ENCODE results near the gene ATP2B1. TPM values are rescaled to one million over a fixed set of nuclear protein-coding genes. Genes with fewer than 3 reads are reported as not detected.

The ATP2B1 gene
- total RNA-seq, 2 donors from 2014 or later = 14.9 to 18.5 TPM

GRCh38 chr12:89645434-89645833 lies 63.2 kb downstream of the ATP2B1 start:
- Histone ChIP-seq H3K4me1 (no peaks in the 10 kb centered on the region), H3K27ac (no peak overlapping the region), H3K36me3 (no peaks in the 10 kb centered on the region), H3K9me3 (no peaks in the 10 kb centered on the region), H3K4me3 (no peak overlapping the region), H3K27me3 (no peaks in the 10 kb centered on the region)
- DNase-seq (ENCODE audit: low spot score) = no peak
- TF ChIP-seq, protein P1, sequence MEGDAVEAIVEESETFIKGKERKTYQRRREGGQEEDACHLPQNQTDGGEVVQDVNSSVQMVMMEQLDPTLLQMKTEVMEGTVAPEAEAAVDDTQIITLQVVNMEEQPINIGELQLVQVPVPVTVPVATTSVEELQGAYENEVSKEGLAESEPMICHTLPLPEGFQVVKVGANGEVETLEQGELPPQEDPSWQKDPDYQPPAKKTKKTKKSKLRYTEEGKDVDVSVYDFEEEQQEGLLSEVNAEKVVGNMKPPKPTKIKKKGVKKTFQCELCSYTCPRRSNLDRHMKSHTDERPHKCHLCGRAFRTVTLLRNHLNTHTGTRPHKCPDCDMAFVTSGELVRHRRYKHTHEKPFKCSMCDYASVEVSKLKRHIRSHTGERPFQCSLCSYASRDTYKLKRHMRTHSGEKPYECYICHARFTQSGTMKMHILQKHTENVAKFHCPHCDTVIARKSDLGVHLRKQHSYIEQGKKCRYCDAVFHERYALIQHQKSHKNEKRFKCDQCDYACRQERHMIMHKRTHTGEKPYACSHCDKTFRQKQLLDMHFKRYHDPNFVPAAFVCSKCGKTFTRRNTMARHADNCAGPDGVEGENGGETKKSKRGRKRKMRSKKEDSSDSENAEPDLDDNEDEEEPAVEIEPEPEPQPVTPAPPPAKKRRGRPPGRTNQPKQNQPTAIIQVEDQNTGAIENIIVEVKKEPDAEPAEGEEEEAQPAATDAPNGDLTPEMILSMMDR (IDR thresholded peaks at IDR 0.05) = no peak

GRCh38 chr12:89642959-89643358 lies 65.7 kb downstream of the ATP2B1 start:
- H3K36me3 ChIP-seq = no peaks in the 10 kb centered on the region
- no peak for DNase-seq (ENCODE audit: low spot score)
- TF ChIP-seq, protein P1 (IDR thresholded peaks at IDR 0.05) = no peak
- H3K4me3 ChIP-seq = no peak overlapping the region
- H3K9me3 ChIP-seq = no peaks in the 10 kb centered on the region
- H3K27me3 ChIP-seq = no peaks in the 10 kb centered on the region
- H3K27ac ChIP-seq = no peak overlapping the region
- H3K4me1 ChIP-seq = no peaks in the 10 kb centered on the region

- TF ChIP-seq, protein P1 (IDR thresholded peaks at IDR 0.05) = no peak
- Histone ChIP-seq H3K9me3 (no peaks in the 10 kb centered on the region), H3K27ac (no peak overlapping the region), H3K4me1 (no peaks in the 10 kb centered on the region), H3K27me3 (no peaks in the 10 kb centered on the region), H3K4me3 (no peak overlapping the region), H3K36me3 (no peaks in the 10 kb centered on the region)
- no peak for DNase-seq (ENCODE audit: low spot score)
These were observed 71.9 kb downstream of the ATP2B1 start for GRCh38 chr12:89636776-89637160.

GRCh38 chr12:89636052-89636775 lies 72.4 kb downstream of the ATP2B1 start:
- Histone ChIP-seq H3K27me3 (no peaks in the 10 kb centered on the region), H3K36me3 (no peaks in the 10 kb centered on the region), H3K4me1 (no peaks in the 10 kb centered on the region), H3K9me3 (no peaks in the 10 kb centered on the region), H3K4me3 (no peak overlapping the region), H3K27ac (no peak overlapping the region)
- TF ChIP-seq, protein P1 (IDR thresholded peaks at IDR 0.05) = no peak
- no peak for DNase-seq (ENCODE audit: low spot score)

- H3K4me3 ChIP-seq = no peak overlapping the region
- no peak overlapping the region for H3K27ac ChIP-seq
- DNase-seq (ENCODE audit: low spot score) = no peak
- no peaks in the 10 kb centered on the region for H3K27me3 ChIP-seq
- no peaks in the 10 kb centered on the region for H3K4me1 ChIP-seq
- TF ChIP-seq, protein P1 (IDR thresholded peaks at IDR 0.05) = no peak
- no peaks in the 10 kb centered on the region for H3K9me3 ChIP-seq
- peaks cover 3% of the 10 kb centered on the region for H3K36me3 ChIP-seq
These were observed 74.1 kb downstream of the ATP2B1 start for GRCh38 chr12:89634508-89634907.

- H3K27ac ChIP-seq = no peak overlapping the region
- peaks cover 10% of the 10 kb centered on the region for H3K36me3 ChIP-seq
- no peaks in the 10 kb centered on the region for H3K27me3 ChIP-seq
- no peaks in the 10 kb centered on the region for H3K4me1 ChIP-seq
- TF ChIP-seq, protein P1 (IDR thresholded peaks at IDR 0.05) = no peak
- no peak for DNase-seq (ENCODE audit: low spot score)
- no peak overlapping the region for H3K4me3 ChIP-seq
- H3K9me3 ChIP-seq = no peaks in the 10 kb centered on the region
These were observed 75.9 kb downstream of the ATP2B1 start for GRCh38 chr12:89632778-89633177.

Measured in right atrium auricular region (tissue), 2 donors.